Kidney (tissue), 14 donors: ENCODE data around the gene SLC66A3. TPM values are rescaled to one million over a fixed set of nuclear protein-coding genes. Genes with fewer than 3 reads are reported as not detected.

Experiments
- DNase-seq, 5 donors: peaks; one replicate each; pipeline ENCODE4 v3.0.0-alpha.2; 2013 to 2020
- FAIRE-seq: peaks from 2 replicates; lab custom pipeline; 2012; peaks lifted over from hg19 to GRCh38; lab: Jason Lieb, UNC
- H3K27ac ChIP-seq, 2 donors: one replicate each; pipeline ENCODE4 v1.7.0; 2013; ENCODE audit warnings: low read depth in 2 of 2, low read length in 2 of 2, inconsistent platforms in 1 of 2
- H3K27me3 ChIP-seq: one replicate; pipeline ENCODE4 v1.7.1; 2013; ENCODE audit warnings: low read length, inconsistent platforms; ENCODE audit not compliant: control insufficient read depth, insufficient read depth
- H3K36me3 ChIP-seq, 3 donors: one replicate each; pipeline versions ENCODE4 v1.7.0 to v1.7.1; 2013; ENCODE audit warnings: low read length in 3 of 3, control low read depth in 1 of 3, inconsistent platforms in 1 of 3; ENCODE audit not compliant: insufficient read depth in 3 of 3, control insufficient read depth in 2 of 3
- H3K4me1 ChIP-seq, 3 donors: one replicate each; pipeline versions ENCODE4 v1.7.0 to v1.7.1; 2013; ENCODE audit warnings: low read length in 3 of 3, inconsistent platforms in 1 of 3, low read depth in 1 of 3; ENCODE audit not compliant: control insufficient read depth in 2 of 3, insufficient read depth in 2 of 3
- H3K4me3 ChIP-seq, 3 donors: one replicate each; pipeline versions ENCODE4 v1.7.0 to v1.8.1; 2013; ENCODE audit warnings: low read length in 3 of 3, control low read depth in 1 of 3, inconsistent platforms in 1 of 3
- H3K9ac ChIP-seq, 3 donors: one replicate each; pipeline versions ENCODE4 v1.7.0 to v1.7.1; 2013; ENCODE audit warnings: low read length in 3 of 3, control low read depth in 1 of 3, inconsistent platforms in 1 of 3
- H3K9me3 ChIP-seq, 3 donors: one replicate each; pipeline versions ENCODE4 v1.7.0 to v1.7.1; 2013; ENCODE audit warnings: low read length in 3 of 3, control low read depth in 1 of 3, inconsistent platforms in 1 of 3; ENCODE audit not compliant: control insufficient read depth in 2 of 3, insufficient read depth in 1 of 3
- CTCF ChIP-seq: IDR thresholded peaks from 3 replicates; pipeline ENCODE4 v1.5.1; 2012; ENCODE audit warnings: mild to moderate bottlenecking, moderate library complexity, borderline replicate concordance; ENCODE audit not compliant: insufficient read depth; ENCODE audit errors: extremely low read depth
- intact Hi-C: fragments of 100-400 bp; cut with DNase I; formaldehyde crosslinking; loops from one replicate; pipeline ENCODE4 v1.11.1; 2022
- polyA plus RNA-seq: library from polyadenylated mRNA; stranded (reverse); fragments of 350-450 nt; fragmentation: Illumina TruSeq; extraction: RNeasy Lipid Tissue Mini Kit (QIAGEN cat#74804); gene quantifications from one replicate; pipeline ENCODE4 v1.2.3, GENCODE V29; 2014; ENCODE audit warnings: low read depth, low replicate concordance; ENCODE audit not compliant: insufficient read depth
- total RNA-seq: library from RNA; stranded (reverse); fragmentation: NEBNext Ultra II Directional; extraction: Animal tissue kit (Norgen Biotek cat#: 25700); gene quantifications from one replicate; pipeline ENCODE4 v1.2.1, GENCODE V29; 2021
- donor health status: control.
- donor health status: control.
- donor health status: control.
- donor health status: control.
- donor health status: control.
- donor health status: DM: yes; HTN: yes; CAD: no.
- donor health status: Normal renal cell carcinoma (clear cell type).

The SLC66A3 gene
- total and polyA plus RNA-seq, 2 donors from 2014 or later: 28.4 to 33.0 TPM

- DNase-seq (no peak), FAIRE-seq (no peak)
- intact Hi-C loops: loop anchor here (5.0 kb wide), 1 partner anchor 289 kb away; no protein-coding TSS in a partner anchor
- no peaks in the 10 kb centered on the region for H3K9me3 ChIP-seq
- H3K27me3 ChIP-seq: no peaks in the 10 kb centered on the region
- H3K36me3 ChIP-seq: no peaks in the 10 kb centered on the region
- no peak overlapping the region for H3K27ac ChIP-seq
- H3K9ac ChIP-seq: no peak overlapping the region
- no peak for TF ChIP-seq CTCF
- H3K4me1 ChIP-seq: no peaks in the 10 kb centered on the region
- no peak overlapping the region for H3K4me3 ChIP-seq
These were observed 33.5 kb upstream of the SLC66A3 start for GRCh38 chr2:11121823-11122155.

DNA sequence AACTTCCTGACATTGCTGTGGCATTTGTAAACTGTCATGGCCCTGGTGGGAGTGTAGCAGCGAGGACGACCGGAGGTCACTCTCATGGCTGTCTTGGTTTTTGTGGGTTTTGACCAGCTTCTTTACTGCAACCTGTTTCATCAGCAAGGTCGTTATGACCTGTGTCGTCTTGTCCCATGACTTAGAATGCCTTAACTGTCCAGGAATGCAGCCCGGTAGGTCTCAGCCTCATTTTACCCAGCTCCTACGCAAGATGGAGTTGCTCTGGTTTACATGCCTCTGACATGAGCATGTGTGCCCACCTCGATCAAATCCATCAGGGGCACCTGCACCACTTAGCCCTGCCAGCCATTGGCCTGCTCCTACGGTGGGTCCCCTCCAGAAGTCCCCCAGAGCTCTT lies 32.9 kb upstream of the SLC66A3 start:
- no peaks in the 10 kb centered on the region for H3K36me3 ChIP-seq
- H3K4me3 ChIP-seq: no peak overlapping the region
- no peak overlapping the region for H3K9ac ChIP-seq
- H3K27me3 ChIP-seq: no peaks in the 10 kb centered on the region
- intact Hi-C loops: loop anchor here (5.0 kb wide), 1 partner anchor 290 kb away; no protein-coding TSS in a partner anchor
- no peaks in the 10 kb centered on the region for H3K9me3 ChIP-seq
- FAIRE-seq: no peak
- no peak overlapping the region for H3K27ac ChIP-seq
- no peak for TF ChIP-seq CTCF
- H3K4me1 ChIP-seq: no peaks in the 10 kb centered on the region
- no peak for DNase-seq

DNA sequence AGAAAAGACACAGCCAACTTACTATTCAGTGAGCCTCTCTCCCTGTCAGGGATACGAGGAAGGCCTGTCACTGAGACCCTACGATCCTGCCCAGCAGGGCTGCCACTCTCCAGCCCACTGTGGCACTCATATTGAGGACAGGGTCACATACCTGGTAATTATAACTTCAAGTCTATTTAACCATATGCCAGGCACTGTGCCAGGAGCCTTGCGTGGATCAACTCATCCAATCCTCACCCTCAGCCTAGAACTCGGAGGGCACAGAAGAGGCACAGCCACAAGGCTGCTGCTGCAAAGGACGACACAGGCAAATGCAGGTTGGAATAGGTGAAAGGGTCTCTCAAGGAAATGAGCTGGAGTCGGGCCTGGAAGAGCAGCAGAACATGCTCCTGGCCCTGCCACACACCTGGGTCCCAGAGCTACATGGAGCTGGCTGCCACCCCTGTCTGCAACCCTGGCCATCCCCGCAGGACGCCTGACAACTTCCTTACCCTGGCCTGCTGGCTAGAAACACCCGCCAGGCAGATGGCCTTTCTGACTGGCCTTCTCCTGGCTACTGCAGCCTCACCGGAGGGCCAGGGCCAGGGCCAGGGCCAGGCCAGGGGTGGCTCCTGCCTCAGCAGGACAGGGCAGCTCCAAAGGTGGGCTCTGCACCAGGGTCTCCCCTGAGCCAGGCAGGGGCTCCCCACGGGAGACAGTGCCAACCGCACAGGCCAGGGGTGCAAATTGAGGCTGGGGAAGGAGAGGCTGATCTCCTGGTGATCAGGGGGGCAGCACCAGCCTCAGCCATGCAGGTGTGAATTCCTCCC lies 32.1 kb upstream of the SLC66A3 start:
- Histone ChIP-seq H3K9ac (no peak overlapping the region), H3K4me1 (no peaks in the 10 kb centered on the region), H3K36me3 (no peaks in the 10 kb centered on the region), H3K27me3 (no peaks in the 10 kb centered on the region), H3K4me3 (no peak overlapping the region), H3K27ac (no peak overlapping the region), H3K9me3 (no peaks in the 10 kb centered on the region)
- intact Hi-C loops: loop anchor here (5.0 kb wide), 1 partner anchor 291 kb away; no protein-coding TSS in a partner anchor
- DNase-seq: no peak
- TF ChIP-seq CTCF: no peak
- no peak for FAIRE-seq
